A673 (cell line): Measurements from ENCODE around the gene TSC2. TPM values are rescaled to one million over a fixed set of nuclear protein-coding genes. Genes with fewer than 3 reads are reported as not detected.

Source experiments
- BruUV-seq: library from RNA; stranded (reverse); fragments of 400-500 nt; replicated peaks from 2 replicates; lab custom pipeline; 2021; lab: Mats Ljungman, UMichigan
- CTCF ChIA-PET: fragments of 300-600 bp; sonication (Branson Sonifier 250); formaldehyde crosslinking; loops from one replicate; lab custom pipeline; 2022; ENCODE audit warnings: antibody characterized with exemption; lab: Charles Lee
- POLR2A ChIA-PET: fragments of 300-600 bp; sonication (Branson Sonifier 250); formaldehyde crosslinking; loops from one replicate; lab custom pipeline; 2022; ENCODE audit warnings: antibody characterized with exemption; ENCODE audit not compliant: low non-redundant PET; lab: Charles Lee
- DNase-seq: peaks from one replicate; pipeline ENCODE4 v3.0.0-alpha.2; 2015; ENCODE audit warnings: low spot score
- H3K27ac ChIP-seq: fragments of 200-600 bp; sonication (generic); 2 replicates; pipeline ENCODE4 v1.5.1; 2016; ENCODE audit warnings: mixed run types, low read depth, mild to moderate bottlenecking, mixed read lengths, antibody characterized with exemption, low read length; ENCODE audit not compliant: poor library complexity, severe bottlenecking
- H3K27me3 ChIP-seq: fragments of 200-600 bp; sonication (generic); replicated peaks from 2 replicates; pipeline ENCODE4 v1.6.1; 2017; ENCODE audit warnings: mixed run types, low read depth, mild to moderate bottlenecking, mixed read lengths, antibody characterized with exemption, low read length; ENCODE audit not compliant: insufficient read depth, poor library complexity
- H3K36me3 ChIP-seq: fragments of 200-600 bp; sonication (generic); 2 replicates; pipeline ENCODE4 v1.6.1; 2016; ENCODE audit warnings: mixed run types, mild to moderate bottlenecking, mixed read lengths, antibody characterized with exemption, low read length; ENCODE audit not compliant: insufficient read depth, poor library complexity, severe bottlenecking
- H3K4me1 ChIP-seq: fragments of 200-600 bp; sonication (generic); 2 replicates; pipeline ENCODE4 v1.6.1; 2017; ENCODE audit warnings: mixed run types, mild to moderate bottlenecking, mixed read lengths, antibody characterized with exemption, low read length; ENCODE audit not compliant: insufficient read depth, poor library complexity, severe bottlenecking
- H3K4me3 ChIP-seq: fragments of 200-600 bp; sonication (generic); 2 replicates; pipeline ENCODE4 v1.5.1; 2016; ENCODE audit warnings: low read depth, mixed run types, mild to moderate bottlenecking, mixed read lengths, low read length; ENCODE audit not compliant: poor library complexity, severe bottlenecking
- H3K9me3 ChIP-seq: fragments of 200-600 bp; sonication (generic); 2 replicates; pipeline ENCODE4 v1.6.1; 2016; ENCODE audit warnings: mixed run types, low read depth, mild to moderate bottlenecking, mixed read lengths, antibody characterized with exemption, low read length; ENCODE audit not compliant: poor library complexity, severe bottlenecking
- EZH2 ChIP-seq: fragments of 200-600 bp; sonication (generic); IDR thresholded peaks from 2 replicates; pipeline ENCODE4 v1.6.1; 2017; ENCODE audit warnings: borderline replicate concordance, low read depth, mild to moderate bottlenecking, mixed read lengths, antibody characterized with exemption, low read length; ENCODE audit not compliant: poor library complexity, severe bottlenecking
- intact Hi-C: fragments of 100-400 bp; cut with micrococcal nuclease; formaldehyde crosslinking; loops from one replicate; pipeline ENCODE4 v1.10.0; 2022; ENCODE audit not compliant: unreplicated experiment
- total RNA-seq: library from RNA; stranded (reverse); gene quantifications from 2 replicates; pipeline ENCODE4 v1.2.3, GENCODE V29; 2021
- TF ChIP-seq, protein P1 (sequence below): fragments of 300-800, 200-600 bp; sonication (generic); conservative IDR thresholded peaks from 2 replicates; pipeline ENCODE4 v1.5.1; 2017; ENCODE audit warnings: low read depth, mild to moderate bottlenecking, antibody characterized with exemption, low read length, moderate library complexity, mixed read lengths

Gene TSC2
- total RNA-seq, 1 experiment from 2014 or later, result 125 TPM

DNA sequence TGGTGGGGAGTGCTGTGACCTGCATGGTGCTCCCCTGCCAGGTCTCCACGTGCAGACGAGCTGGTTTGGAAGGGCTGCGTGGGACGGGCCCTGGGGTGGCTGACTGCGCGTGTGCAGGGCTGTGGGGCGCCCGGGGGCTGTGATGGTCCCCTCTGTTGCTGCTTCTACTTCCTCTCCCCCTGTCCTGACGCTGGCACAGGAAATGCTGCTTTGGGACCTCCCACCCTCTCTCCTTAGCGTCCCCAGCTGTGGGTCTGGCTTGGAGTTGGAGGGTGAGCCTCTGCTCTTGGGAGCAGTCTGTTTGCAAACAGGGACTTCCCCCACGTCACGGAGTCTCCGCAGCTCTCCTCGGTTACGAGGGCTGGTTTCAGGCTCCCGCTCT is 35.2 kb downstream of the TSC2 start:
- H3K36me3 ChIP-seq, result peaks cover 15% of the 10 kb centered on the region

DNA sequence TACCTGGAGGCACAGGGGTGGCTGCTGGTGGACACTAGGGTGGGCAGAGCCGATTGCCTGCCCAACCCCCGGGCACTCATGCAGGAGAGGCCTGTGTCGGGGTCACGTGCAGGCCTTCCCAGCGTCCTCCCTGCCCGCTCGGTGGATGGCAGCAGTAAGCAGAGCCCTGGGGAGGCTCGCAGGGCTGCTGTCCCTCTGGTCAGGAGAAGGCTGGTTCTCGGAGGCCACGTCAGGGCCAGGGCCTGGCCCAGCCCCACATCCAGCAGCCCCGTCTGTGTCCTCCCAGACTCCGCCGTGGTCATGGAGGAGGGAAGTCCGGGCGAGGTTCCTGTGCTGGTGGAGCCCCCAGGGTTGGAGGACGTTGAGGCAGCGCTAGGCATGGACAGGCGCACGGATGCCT is 35.6 kb downstream of the TSC2 start:
- Histone ChIP-seq H3K27ac (no peak overlapping the region), H3K4me1 (no peaks in the 10 kb centered on the region), H3K27me3 (no peaks in the 10 kb centered on the region), H3K4me3 (no peak overlapping the region), H3K36me3 (peaks cover 15% of the 10 kb centered on the region), H3K9me3 (no peaks in the 10 kb centered on the region)
- no TSS peak for BruUV-seq
- CTCF ChIA-PET, result interaction anchor here (0.7 kb wide), 1 partner anchor 57 kb away, joined by 3 read pairs; no protein-coding TSS in a partner anchor
- no peak for DNase-seq
- TF ChIP-seq, protein P1, sequence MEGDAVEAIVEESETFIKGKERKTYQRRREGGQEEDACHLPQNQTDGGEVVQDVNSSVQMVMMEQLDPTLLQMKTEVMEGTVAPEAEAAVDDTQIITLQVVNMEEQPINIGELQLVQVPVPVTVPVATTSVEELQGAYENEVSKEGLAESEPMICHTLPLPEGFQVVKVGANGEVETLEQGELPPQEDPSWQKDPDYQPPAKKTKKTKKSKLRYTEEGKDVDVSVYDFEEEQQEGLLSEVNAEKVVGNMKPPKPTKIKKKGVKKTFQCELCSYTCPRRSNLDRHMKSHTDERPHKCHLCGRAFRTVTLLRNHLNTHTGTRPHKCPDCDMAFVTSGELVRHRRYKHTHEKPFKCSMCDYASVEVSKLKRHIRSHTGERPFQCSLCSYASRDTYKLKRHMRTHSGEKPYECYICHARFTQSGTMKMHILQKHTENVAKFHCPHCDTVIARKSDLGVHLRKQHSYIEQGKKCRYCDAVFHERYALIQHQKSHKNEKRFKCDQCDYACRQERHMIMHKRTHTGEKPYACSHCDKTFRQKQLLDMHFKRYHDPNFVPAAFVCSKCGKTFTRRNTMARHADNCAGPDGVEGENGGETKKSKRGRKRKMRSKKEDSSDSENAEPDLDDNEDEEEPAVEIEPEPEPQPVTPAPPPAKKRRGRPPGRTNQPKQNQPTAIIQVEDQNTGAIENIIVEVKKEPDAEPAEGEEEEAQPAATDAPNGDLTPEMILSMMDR, result no peak
- no peak for TF ChIP-seq EZH2
- POLR2A ChIA-PET, result no interaction called here
- intact Hi-C loops, result no loop called here

More for the DNA sequence above, 35.2 kb downstream of the TSC2 start:
- Histone ChIP-seq H3K27me3 (no peaks in the 10 kb centered on the region), H3K9me3 (no peaks in the 10 kb centered on the region), H3K4me3 (no peak overlapping the region), H3K27ac (no peak overlapping the region), H3K4me1 (no peaks in the 10 kb centered on the region)
- intact Hi-C loops, result no loop called here
- ChIA-PET CTCF (interaction anchor here (0.7 kb wide), 1 partner anchor 57 kb away, joined by 3 read pairs; no protein-coding TSS in a partner anchor), POLR2A (no interaction called here)
- no TSS peak for BruUV-seq
- DNase-seq, result no peak
- no peak for TF ChIP-seq EZH2
- TF ChIP-seq, protein P1, result no peak

DNA sequence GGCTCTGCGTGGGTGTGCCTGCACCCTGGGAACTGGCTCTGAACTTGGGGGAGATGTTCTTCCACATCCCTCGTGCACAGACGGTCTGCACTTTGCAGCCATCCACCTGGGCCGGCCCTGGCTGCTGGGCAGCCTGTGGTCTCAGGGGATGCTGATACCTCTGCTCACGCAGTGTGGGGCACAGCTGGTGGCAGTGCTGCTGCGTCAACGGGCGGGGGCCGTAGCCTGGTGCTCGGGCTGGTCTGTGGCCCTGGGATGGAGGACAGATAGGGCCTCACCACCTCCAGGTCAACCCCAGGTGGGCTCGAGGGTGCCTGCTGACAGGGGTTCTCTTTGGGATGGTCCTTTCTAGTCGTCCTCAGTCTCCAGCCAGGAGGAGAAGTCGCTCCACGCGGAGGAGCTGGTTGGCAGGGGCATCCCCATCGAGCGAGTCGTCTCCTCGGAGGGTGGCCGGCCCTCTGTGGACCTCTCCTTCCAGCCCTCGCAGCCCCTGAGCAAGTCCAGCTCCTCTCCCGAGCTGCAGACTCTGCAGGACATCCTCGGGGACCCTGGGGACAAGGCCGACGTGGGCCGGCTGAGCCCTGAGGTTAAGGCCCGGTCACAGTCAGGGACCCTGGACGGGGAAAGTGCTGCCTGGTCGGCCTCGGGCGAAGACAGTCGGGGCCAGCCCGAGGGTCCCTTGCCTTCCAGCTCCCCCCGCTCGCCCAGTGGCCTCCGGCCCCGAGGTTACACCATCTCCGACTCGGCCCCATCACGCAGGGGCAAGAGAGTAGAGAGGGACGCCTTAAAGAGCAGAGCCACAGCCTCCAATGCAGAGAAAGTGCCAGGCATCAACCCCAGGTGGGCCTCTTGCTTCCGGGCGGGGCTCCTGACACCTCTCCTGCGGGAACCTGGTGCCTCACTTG is 36.3 kb downstream of the TSC2 start:
- BruUV-seq, result no TSS peak
- H3K4me1 ChIP-seq, result no peaks in the 10 kb centered on the region
- TF ChIP-seq, protein P1, result no peak
- TF ChIP-seq EZH2, result no peak
- no peaks in the 10 kb centered on the region for H3K9me3 ChIP-seq
- DNase-seq, result no peak
- H3K36me3 ChIP-seq, result peaks cover 20% of the 10 kb centered on the region
- POLR2A ChIA-PET, result no interaction called here
- intact Hi-C loops, result no loop called here
- no peaks in the 10 kb centered on the region for H3K27me3 ChIP-seq
- no peak overlapping the region for H3K4me3 ChIP-seq
- CTCF ChIA-PET, result no interaction called here
- H3K27ac ChIP-seq, result no peak overlapping the region
